ENCODE measurements around the gene LONRF2.
"Not testable (repeated sequence)": the region's sequence is repeated elsewhere in the genome, so short reads cannot be mapped to it uniquely, and the experiment has no call there.

DNA sequence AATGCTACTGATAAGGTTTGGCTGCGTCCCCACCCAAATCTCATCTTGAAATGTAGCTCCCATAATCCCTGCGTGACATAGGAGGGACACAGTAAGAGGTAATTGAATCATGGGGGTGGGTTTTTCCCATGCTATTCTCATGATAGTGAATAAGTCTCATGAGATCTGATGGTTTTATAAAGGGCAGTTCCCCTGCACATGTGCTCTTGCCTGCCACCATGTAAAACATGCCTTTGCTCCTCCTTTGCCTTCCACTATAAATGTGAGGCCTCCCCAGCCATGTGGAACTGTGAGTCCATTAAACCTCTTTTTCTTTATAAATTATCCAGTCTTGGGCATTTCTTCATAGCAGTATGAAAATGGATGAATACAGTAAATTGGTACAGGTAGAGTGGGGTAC, 20.2 kb upstream of the LONRF2 start:
- TF ChIP-seq, protein P1, sequence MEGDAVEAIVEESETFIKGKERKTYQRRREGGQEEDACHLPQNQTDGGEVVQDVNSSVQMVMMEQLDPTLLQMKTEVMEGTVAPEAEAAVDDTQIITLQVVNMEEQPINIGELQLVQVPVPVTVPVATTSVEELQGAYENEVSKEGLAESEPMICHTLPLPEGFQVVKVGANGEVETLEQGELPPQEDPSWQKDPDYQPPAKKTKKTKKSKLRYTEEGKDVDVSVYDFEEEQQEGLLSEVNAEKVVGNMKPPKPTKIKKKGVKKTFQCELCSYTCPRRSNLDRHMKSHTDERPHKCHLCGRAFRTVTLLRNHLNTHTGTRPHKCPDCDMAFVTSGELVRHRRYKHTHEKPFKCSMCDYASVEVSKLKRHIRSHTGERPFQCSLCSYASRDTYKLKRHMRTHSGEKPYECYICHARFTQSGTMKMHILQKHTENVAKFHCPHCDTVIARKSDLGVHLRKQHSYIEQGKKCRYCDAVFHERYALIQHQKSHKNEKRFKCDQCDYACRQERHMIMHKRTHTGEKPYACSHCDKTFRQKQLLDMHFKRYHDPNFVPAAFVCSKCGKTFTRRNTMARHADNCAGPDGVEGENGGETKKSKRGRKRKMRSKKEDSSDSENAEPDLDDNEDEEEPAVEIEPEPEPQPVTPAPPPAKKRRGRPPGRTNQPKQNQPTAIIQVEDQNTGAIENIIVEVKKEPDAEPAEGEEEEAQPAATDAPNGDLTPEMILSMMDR (optimal IDR thresholded peaks at IDR 0.05 in 1 of 3, IDR thresholded peaks at IDR 0.05 in 1 of 3, conservative IDR thresholded peaks at IDR 0.05 in 1 of 3; ENCODE audit: extremely low read depth in 1 of 3, insufficient read depth in 2 of 3, low read length in 3 of 3): not testable (repeated sequence)
- TF ChIP-seq EZH2 (IDR thresholded peaks at IDR 0.05; ENCODE audit: low read length): not testable (repeated sequence)

Measured in keratinocyte (primary cell).